ENCODE data around the gene UBTD1.

GRCh38 chr10:97512993-97513392 lies 14.3 kb downstream of the UBTD1 start:
- no peak for TF ChIP-seq GATA2 (IDR thresholded peaks at IDR 0.05; ENCODE audit: low read depth, low read length)
- no peak for TF ChIP-seq GATA3 (IDR thresholded peaks at IDR 0.05; ENCODE audit: low read depth, low read length)

All from SH-SY5Y (cell line).